ENCODE results near the gene TMTC1.

TMTC1 gene

GRCh38 chr12:29707846-29708245 is 75.9 kb downstream of the TMTC1 start:
- DNase-seq: no peak

GRCh38 chr12:29706311-29706710 is 77.4 kb downstream of the TMTC1 start:
- no peak for DNase-seq

- no peak for DNase-seq
Observed at GRCh38 chr12:29703528-29703927, 80.2 kb downstream of the TMTC1 start.

GRCh38 chr12:29702972-29703371 is 80.8 kb downstream of the TMTC1 start:
- DNase-seq: no peak

GRCh38 chr12:29702222-29702621 is 81.5 kb downstream of the TMTC1 start:
- DNase-seq: no peak

GRCh38 chr12:29700761-29701481 is 82.8 kb downstream of the TMTC1 start:
- no peak for DNase-seq

- DNase-seq: no peak
Observed at GRCh38 chr12:29698756-29699155, 85.0 kb downstream of the TMTC1 start.

- no peak for DNase-seq
Observed at GRCh38 chr12:29695800-29696199, 87.9 kb downstream of the TMTC1 start.

- DNase-seq: no peak
Observed at GRCh38 chr12:29695026-29695425, 88.7 kb downstream of the TMTC1 start.

- DNase-seq: no peak
Observed at GRCh38 chr12:29694002-29694401, 89.7 kb downstream of the TMTC1 start.

- no peak for DNase-seq
Observed at GRCh38 chr12:29692237-29692636, 91.5 kb downstream of the TMTC1 start.

GRCh38 chr12:29691161-29691854 is 92.4 kb downstream of the TMTC1 start:
- DNase-seq: no peak

- no peak for DNase-seq
Observed at GRCh38 chr12:29690728-29691127, 93.0 kb downstream of the TMTC1 start.

- no peak for DNase-seq
Observed at GRCh38 chr12:29688914-29689313, 94.8 kb downstream of the TMTC1 start.

- no peak for DNase-seq
Observed at GRCh38 chr12:29682088-29682487, 101.7 kb downstream of the TMTC1 start.

GRCh38 chr12:29681370-29681769 is 102.4 kb downstream of the TMTC1 start:
- DNase-seq: no peak

- no peak for DNase-seq
Observed at GRCh38 chr12:29676676-29677075, 107.1 kb downstream of the TMTC1 start.

- DNase-seq: no peak
Observed at GRCh38 chr12:29674463-29674862, 109.3 kb downstream of the TMTC1 start.

GRCh38 chr12:29673346-29673745 is 110.4 kb downstream of the TMTC1 start:
- no peak for DNase-seq

- DNase-seq: no peak
Observed at GRCh38 chr12:29672580-29672979, 111.2 kb downstream of the TMTC1 start.

- DNase-seq: no peak
Observed at GRCh38 chr12:29671742-29672141, 112.0 kb downstream of the TMTC1 start.

- DNase-seq: no peak
Observed at GRCh38 chr12:29667011-29667410, 116.7 kb downstream of the TMTC1 start.

GRCh38 chr12:29665107-29665506 is 118.6 kb downstream of the TMTC1 start:
- DNase-seq: no peak

GRCh38 chr12:29662734-29663323 is 120.9 kb downstream of the TMTC1 start:
- no peak for DNase-seq
